GM12878 (cell line): ENCODE data around the gene FADS1. TPM values are rescaled to one million over a fixed set of nuclear protein-coding genes. Genes with fewer than 3 reads are reported as not detected.

Experiments
- CEBPZ ChIP-seq: fragments of 150-350 bp; IDR thresholded peaks from 2 replicates; pipeline ENCODE4 v1.6.1; 2016; ENCODE audit warnings: low read depth, low read length
- E4F1 ChIP-seq: fragments of 450-650 bp; IDR thresholded peaks from 2 replicates; pipeline ENCODE4 v1.6.1; 2018; ENCODE audit warnings: borderline replicate concordance, mild to moderate bottlenecking; ENCODE audit not compliant: partially characterized antibody
- ETV6 ChIP-seq, 2 experiments: fragments of 450-650 bp in 1 of 2; IDR thresholded peaks in 1 of 2; conservative IDR thresholded peaks in 1 of 2; 2 replicates each; pipeline ENCODE4 v1.6.1; 2014; ENCODE audit warnings: antibody characterized with exemption in 1 of 2, borderline replicate concordance in 1 of 2, low read depth in 1 of 2, mild to moderate bottlenecking in 1 of 2, moderate library complexity in 1 of 2
- FOS ChIP-seq: IDR thresholded peaks from 3 replicates; pipeline ENCODE4 v1.6.1; 2011; ENCODE audit warnings: borderline replicate concordance; ENCODE audit not compliant: insufficient read length; ENCODE audit errors: extremely low read depth
- FOXM1 ChIP-seq: IDR thresholded peaks from 2 replicates; pipeline ENCODE4 v1.6.1; 2012; ENCODE audit warnings: low read depth, mild to moderate bottlenecking, inconsistent platforms, low read length, moderate library complexity
- GATAD2B ChIP-seq: fragments of 450-650 bp; conservative IDR thresholded peaks from 2 replicates; pipeline ENCODE4 v1.6.1; 2017; ENCODE audit warnings: low read depth, mild to moderate bottlenecking, moderate library complexity
- HDAC2 ChIP-seq: fragments of 200-600 bp; sonication (generic); IDR thresholded peaks from 2 replicates; pipeline ENCODE4 v1.6.1; 2017
- NRF1 ChIP-seq: conservative IDR thresholded peaks from 2 replicates; pipeline ENCODE4 v1.6.1; 2011; ENCODE audit warnings: mild to moderate bottlenecking, low read depth, low read length, improper control_type of control experiment
- POLR2A ChIP-seq: IDR thresholded peaks from 2 replicates; pipeline ENCODE4 v1.6.1; 2011; ENCODE audit warnings: low read depth, mild to moderate bottlenecking, low read length
- TCF12 ChIP-seq: IDR thresholded peaks from 2 replicates; pipeline ENCODE4 v1.6.1; 2011; ENCODE audit warnings: low read depth, mild to moderate bottlenecking, low read length
- ZBTB11 ChIP-seq: fragments of 450-650 bp; formaldehyde crosslinking; IDR thresholded peaks from 2 replicates; pipeline ENCODE4 v1.5.0; 2022; ENCODE audit warnings: mild to moderate bottlenecking, missing genetic modification characterization
- ZNF207 ChIP-seq: fragments of 450-650 bp; IDR thresholded peaks from 2 replicates; pipeline ENCODE4 v1.6.1; 2014; ENCODE audit warnings: antibody characterized with exemption, mild to moderate bottlenecking, borderline replicate concordance
- ZZZ3 ChIP-seq: IDR thresholded peaks from 2 replicates; pipeline ENCODE4 v1.6.1; 2011; ENCODE audit warnings: low read depth; ENCODE audit not compliant: control insufficient read depth, insufficient read length
- polyA plus RNA-seq, 11 experiments: library from polyadenylated mRNA; depleted of rRNA in 4 of 11; unstranded in 6 of 11; stranded (reverse) in 5 of 11; fragments of >200 nt; fragmentation: Nextera tagmentation in 4 of 11; fragmentation: Illumina TruSeq in 1 of 11; extraction: Ambion mirVana in 4 of 11; extraction: Trizol in 1 of 11; gene quantifications; 1 replicate in 1 of 11; 2 replicates in 10 of 11; pipeline versions ENCODE4 v1.2.1 to v1.2.3, GENCODE V29; 2011 to 2016; ENCODE audit warnings: inconsistent platforms in 2 of 11, missing spikeins in 2 of 11, low read depth in 1 of 11
- total RNA-seq, 4 experiments: library from RNA; depleted of rRNA in 3 of 4; stranded (reverse); fragments of >200 nt in 3 of 4; fragmentation: Illumina TruSeq in 1 of 4; extraction: Trizol in 1 of 4; gene quantifications; 2 replicates each; pipeline versions ENCODE4 v1.2.1 to v1.2.3, GENCODE V29; 2013 to 2021

The FADS1 gene
- total and polyA plus RNA-seq, 10 of the 15 experiments (the other 5 are each of a cell fraction or from before 2014, with no cell fraction given): 8.8 to 73.9 (median 39.0) TPM

GRCh38 chr11:61838921-61839320 is 22.1 kb upstream of the FADS1 start (continued):
- TF ChIP-seq CEBPZ: no peak
- TF ChIP-seq TCF12: no peak
- no peak for TF ChIP-seq ZBTB11
- TF ChIP-seq NRF1: no peak
- TF ChIP-seq ETV6 (conservative IDR thresholded peaks at IDR 0.05 in 1 of 2, IDR thresholded peaks at IDR 0.05 in 1 of 2; ENCODE audit: borderline replicate concordance in 1 of 2, low read depth in 1 of 2): no peak
- no peak for TF ChIP-seq GATAD2B
- no peak for TF ChIP-seq POLR2A
- TF ChIP-seq ZNF207: no peak
- no peak for TF ChIP-seq FOXM1
- TF ChIP-seq HDAC2: no peak
- TF ChIP-seq ZZZ3: no peak
- no peak for TF ChIP-seq FOS
- TF ChIP-seq E4F1: no peak
